ENCODE data around the gene SLC26A9. TPM values are rescaled to one million over a fixed set of nuclear protein-coding genes. Genes with fewer than 3 reads are reported as not detected.

The SLC26A9 gene
- total and polyA plus RNA-seq, 2 experiments from 2014 or later: not detected

DNA sequence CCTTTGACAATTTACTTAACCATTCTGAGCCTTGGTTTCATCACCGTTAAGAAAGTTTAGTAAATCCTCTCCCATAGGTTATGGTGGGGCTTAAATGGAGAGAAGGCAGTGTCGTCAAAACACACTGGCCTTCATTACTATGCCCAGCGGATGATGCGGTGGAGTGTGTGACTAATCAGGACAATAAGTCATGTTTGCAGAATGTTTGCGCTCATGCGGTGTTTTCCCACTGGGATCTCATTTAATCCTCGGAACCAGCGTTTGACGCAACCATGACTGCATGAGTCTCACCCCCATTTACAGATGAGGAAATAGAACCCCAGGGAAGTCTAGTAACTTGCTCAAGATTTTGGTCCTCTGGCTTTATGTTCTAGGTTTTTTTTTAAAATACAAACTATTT is 17.5 kb downstream of the SLC26A9 start:
- Mint-ChIP-seq H3K27me3 (ENCODE audit: insufficient read depth, low read depth, poor library complexity) (peaks cover 4% of the 10 kb centered on the region), H3K9me3 (no peaks in the 10 kb centered on the region), H3K4me3 (no peak overlapping the region), H3K36me3 (ENCODE audit: low read depth) (no peaks in the 10 kb centered on the region), H3K27ac (no peak overlapping the region), H3K4me1 (peaks cover 2% of the 10 kb centered on the region)
- H3F3A ChIP-seq (replicated peaks; ENCODE audit: low read depth): no peaks in the 10 kb centered on the region
- no peak for TF ChIP-seq EZH2phosphoT487 (IDR thresholded peaks at IDR 0.05; ENCODE audit: unreplicated experiment)
- TF ChIP-seq ZNF114 (CRISPR knock-in tag; IDR thresholded peaks at IDR 0.05): no peak
- no peak for TF ChIP-seq ETS1 (IDR thresholded peaks at IDR 0.05)
- TF ChIP-seq, protein P1, sequence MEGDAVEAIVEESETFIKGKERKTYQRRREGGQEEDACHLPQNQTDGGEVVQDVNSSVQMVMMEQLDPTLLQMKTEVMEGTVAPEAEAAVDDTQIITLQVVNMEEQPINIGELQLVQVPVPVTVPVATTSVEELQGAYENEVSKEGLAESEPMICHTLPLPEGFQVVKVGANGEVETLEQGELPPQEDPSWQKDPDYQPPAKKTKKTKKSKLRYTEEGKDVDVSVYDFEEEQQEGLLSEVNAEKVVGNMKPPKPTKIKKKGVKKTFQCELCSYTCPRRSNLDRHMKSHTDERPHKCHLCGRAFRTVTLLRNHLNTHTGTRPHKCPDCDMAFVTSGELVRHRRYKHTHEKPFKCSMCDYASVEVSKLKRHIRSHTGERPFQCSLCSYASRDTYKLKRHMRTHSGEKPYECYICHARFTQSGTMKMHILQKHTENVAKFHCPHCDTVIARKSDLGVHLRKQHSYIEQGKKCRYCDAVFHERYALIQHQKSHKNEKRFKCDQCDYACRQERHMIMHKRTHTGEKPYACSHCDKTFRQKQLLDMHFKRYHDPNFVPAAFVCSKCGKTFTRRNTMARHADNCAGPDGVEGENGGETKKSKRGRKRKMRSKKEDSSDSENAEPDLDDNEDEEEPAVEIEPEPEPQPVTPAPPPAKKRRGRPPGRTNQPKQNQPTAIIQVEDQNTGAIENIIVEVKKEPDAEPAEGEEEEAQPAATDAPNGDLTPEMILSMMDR (conservative IDR thresholded peaks at IDR 0.05; ENCODE audit: low read depth in 2 of 2): no peak
- TF ChIP-seq, protein P2, sequence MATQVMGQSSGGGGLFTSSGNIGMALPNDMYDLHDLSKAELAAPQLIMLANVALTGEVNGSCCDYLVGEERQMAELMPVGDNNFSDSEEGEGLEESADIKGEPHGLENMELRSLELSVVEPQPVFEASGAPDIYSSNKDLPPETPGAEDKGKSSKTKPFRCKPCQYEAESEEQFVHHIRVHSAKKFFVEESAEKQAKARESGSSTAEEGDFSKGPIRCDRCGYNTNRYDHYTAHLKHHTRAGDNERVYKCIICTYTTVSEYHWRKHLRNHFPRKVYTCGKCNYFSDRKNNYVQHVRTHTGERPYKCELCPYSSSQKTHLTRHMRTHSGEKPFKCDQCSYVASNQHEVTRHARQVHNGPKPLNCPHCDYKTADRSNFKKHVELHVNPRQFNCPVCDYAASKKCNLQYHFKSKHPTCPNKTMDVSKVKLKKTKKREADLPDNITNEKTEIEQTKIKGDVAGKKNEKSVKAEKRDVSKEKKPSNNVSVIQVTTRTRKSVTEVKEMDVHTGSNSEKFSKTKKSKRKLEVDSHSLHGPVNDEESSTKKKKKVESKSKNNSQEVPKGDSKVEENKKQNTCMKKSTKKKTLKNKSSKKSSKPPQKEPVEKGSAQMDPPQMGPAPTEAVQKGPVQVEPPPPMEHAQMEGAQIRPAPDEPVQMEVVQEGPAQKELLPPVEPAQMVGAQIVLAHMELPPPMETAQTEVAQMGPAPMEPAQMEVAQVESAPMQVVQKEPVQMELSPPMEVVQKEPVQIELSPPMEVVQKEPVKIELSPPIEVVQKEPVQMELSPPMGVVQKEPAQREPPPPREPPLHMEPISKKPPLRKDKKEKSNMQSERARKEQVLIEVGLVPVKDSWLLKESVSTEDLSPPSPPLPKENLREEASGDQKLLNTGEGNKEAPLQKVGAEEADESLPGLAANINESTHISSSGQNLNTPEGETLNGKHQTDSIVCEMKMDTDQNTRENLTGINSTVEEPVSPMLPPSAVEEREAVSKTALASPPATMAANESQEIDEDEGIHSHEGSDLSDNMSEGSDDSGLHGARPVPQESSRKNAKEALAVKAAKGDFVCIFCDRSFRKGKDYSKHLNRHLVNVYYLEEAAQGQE (IDR thresholded peaks at IDR 0.05; ENCODE audit: unreplicated experiment): no peak
- no peak for TF ChIP-seq POLR2AphosphoS5 (IDR thresholded peaks at IDR 0.05; ENCODE audit: low read depth)
- no peak for TF ChIP-seq CREB1 (CRISPR knock-in tag; IDR thresholded peaks at IDR 0.05; ENCODE audit: low read depth)
- no peak for TF ChIP-seq EZH2 (IDR thresholded peaks at IDR 0.05; ENCODE audit: low read depth, unreplicated experiment)
- TF ChIP-seq ZNF462 (CRISPR knock-in tag; IDR thresholded peaks at IDR 0.05): no peak
- no peak for TF ChIP-seq ZNF331 (CRISPR knock-in tag; IDR thresholded peaks at IDR 0.05; ENCODE audit: low read depth)
- TF ChIP-seq NANOG (IDR thresholded peaks at IDR 0.05; ENCODE audit: borderline replicate concordance): no peak
- TF ChIP-seq JUNB (IDR thresholded peaks at IDR 0.05; ENCODE audit: unreplicated experiment): no peak
- no peak for TF ChIP-seq STAT1 (IDR thresholded peaks at IDR 0.05; ENCODE audit: unreplicated experiment)
- no peaks in the 10 kb centered on the region for H4K20me1 ChIP-seq (replicated peaks; ENCODE audit: insufficient read depth)
- no peaks in the 10 kb centered on the region for H3K27me3 ChIP-seq (ENCODE audit: insufficient read depth)
- H3K27ac ChIP-seq (ENCODE audit: low read depth): no peak overlapping the region
- no peaks in the 10 kb centered on the region for H3K79me2 ChIP-seq (replicated peaks; ENCODE audit: insufficient read depth)
- ATAC-seq (no peak), DNase-seq (ENCODE audit: low spot score) (no peak)
- no peaks in the 10 kb centered on the region for H3K36me3 ChIP-seq (ENCODE audit: insufficient read depth)
- no peak overlapping the region for H3K4me2 ChIP-seq
- H3K4me3 ChIP-seq: no peak overlapping the region
- no peak overlapping the region for H2AFZ ChIP-seq
- H3K9me2 ChIP-seq (ENCODE audit: insufficient read depth): no peaks in the 10 kb centered on the region
- H3K4me1 ChIP-seq (ENCODE audit: insufficient read depth): 0 out of 2 replicates have a peak, but pooled peaks cover 4% of the 10 kb centered on the region

Data from GM23338 (cell line).